H9 (cell line): Measurements from ENCODE around the gene MAGI1. TPM values are rescaled to one million over a fixed set of nuclear protein-coding genes. Genes with fewer than 3 reads are reported as not detected.
A peak's percentile ranks its signal among the peaks of the same experiment; 100 is the strongest.

Source experiments
- DNase-seq: peaks from one replicate; pipeline ENCODE4 v3.0.0-alpha.2; 2017
- H2AFZ ChIP-seq: one replicate; pipeline ENCODE4 v1.6.1; 2013; ENCODE audit warnings: mild to moderate bottlenecking, low read length, control low read depth, moderate library complexity
- H2AK5ac ChIP-seq: 2 replicates; pipeline ENCODE4 v1.6.1; 2013; ENCODE audit warnings: low read length, control low read depth, mixed read lengths; ENCODE audit not compliant: insufficient read length
- H2BK120ac ChIP-seq: one replicate; pipeline ENCODE4 v1.6.1; 2013; ENCODE audit warnings: low read depth, mild to moderate bottlenecking, low read length, control low read depth, inconsistent platforms; ENCODE audit not compliant: poor library complexity, severe bottlenecking
- H2BK12ac ChIP-seq: 2 replicates; pipeline ENCODE4 v1.6.1; 2013; ENCODE audit warnings: low read length, control low read depth, mixed read lengths, low read depth; ENCODE audit not compliant: insufficient read length
- H2BK15ac ChIP-seq: 2 replicates; pipeline ENCODE4 v1.6.1; 2013; ENCODE audit warnings: low read depth, low read length, control low read depth
- H2BK20ac ChIP-seq: one replicate; pipeline ENCODE4 v1.6.1; 2013; ENCODE audit warnings: low read depth, mild to moderate bottlenecking, low read length, control low read depth, inconsistent platforms; ENCODE audit not compliant: poor library complexity, severe bottlenecking
- H2BK5ac ChIP-seq: 2 replicates; pipeline ENCODE4 v1.6.1; 2013; ENCODE audit warnings: low read length, control low read depth, mixed read lengths; ENCODE audit not compliant: insufficient read length
- H3K14ac ChIP-seq: 2 replicates; pipeline ENCODE4 v1.6.1; 2013; ENCODE audit warnings: low read length, control low read depth; ENCODE audit not compliant: insufficient read depth
- H3K18ac ChIP-seq: 2 replicates; pipeline ENCODE4 v1.6.1; 2013; ENCODE audit warnings: low read depth, mild to moderate bottlenecking, mixed read lengths, low read length, control low read depth; ENCODE audit not compliant: insufficient read length
- H3K23ac ChIP-seq: 2 replicates; pipeline ENCODE4 v1.6.1; 2013; ENCODE audit warnings: low read length, control low read depth, mixed read lengths, low read depth; ENCODE audit not compliant: insufficient read length
- H3K23me2 ChIP-seq: 2 replicates; pipeline ENCODE4 v1.6.1; 2013; ENCODE audit warnings: low read depth, mild to moderate bottlenecking, mixed read lengths, low read length, control low read depth; ENCODE audit not compliant: insufficient read length, poor library complexity, severe bottlenecking
- H3K27ac ChIP-seq: 2 replicates; pipeline ENCODE4 v1.5.1; 2013; ENCODE audit warnings: low read length, control low read depth, mixed read lengths, low read depth; ENCODE audit not compliant: insufficient read length
- H3K27me3 ChIP-seq: 2 replicates; pipeline ENCODE4 v1.6.1; 2013; ENCODE audit warnings: low read length, control low read depth, inconsistent platforms; ENCODE audit not compliant: insufficient read depth
- H3K4ac ChIP-seq: 2 replicates; pipeline ENCODE4 v1.6.1; 2013; ENCODE audit warnings: low read depth, mild to moderate bottlenecking, control low read depth, inconsistent platforms, low read length, moderate library complexity
- H3K4me1 ChIP-seq: 2 replicates; pipeline ENCODE4 v1.6.1; 2013; ENCODE audit warnings: low read length, control low read depth, inconsistent platforms; ENCODE audit not compliant: insufficient read depth
- H3K4me2 ChIP-seq: 2 replicates; pipeline ENCODE4 v1.6.1; 2013; ENCODE audit warnings: low read length, control low read depth, mixed read lengths; ENCODE audit not compliant: insufficient read length, insufficient read depth
- H3K56ac ChIP-seq: 2 replicates; pipeline ENCODE4 v1.6.1; 2013; ENCODE audit warnings: low read depth, mild to moderate bottlenecking, mixed read lengths, low read length, control low read depth; ENCODE audit not compliant: insufficient read length
- H3K79me1 ChIP-seq: 2 replicates; pipeline ENCODE4 v1.6.1; 2013; ENCODE audit warnings: low read depth, mild to moderate bottlenecking, moderate library complexity, low read length, control low read depth, inconsistent platforms; ENCODE audit not compliant: insufficient read depth, poor library complexity, severe bottlenecking
- H3K79me2 ChIP-seq: 2 replicates; pipeline ENCODE4 v1.6.1; 2013; ENCODE audit warnings: low read length, control low read depth, inconsistent platforms; ENCODE audit not compliant: insufficient read depth
- H3K9ac ChIP-seq: 2 replicates; pipeline ENCODE4 v1.6.1; 2013; ENCODE audit warnings: low read length, control low read depth, mixed read lengths; ENCODE audit not compliant: insufficient read length; ENCODE audit errors: extremely low read depth
- H3K9me3 ChIP-seq: one replicate; pipeline ENCODE4 v1.6.1; 2013; ENCODE audit warnings: low read depth, low read length, inconsistent platforms; ENCODE audit not compliant: control insufficient read depth
- H3T11ph ChIP-seq: one replicate; pipeline ENCODE4 v1.6.1; 2013; ENCODE audit warnings: mild to moderate bottlenecking, low read length, control low read depth, inconsistent platforms
- H4K20me1 ChIP-seq: one replicate; pipeline ENCODE4 v1.6.1; 2013; ENCODE audit not compliant: control insufficient read depth, insufficient read length, insufficient read depth
- H4K5ac ChIP-seq: 2 replicates; pipeline ENCODE4 v1.6.1; 2013; ENCODE audit warnings: low read depth, mild to moderate bottlenecking, mixed read lengths, low read length, control low read depth; ENCODE audit not compliant: insufficient read length
- H4K8ac ChIP-seq: replicated peaks from 2 replicates; pipeline ENCODE4 v1.6.1; 2013; ENCODE audit warnings: low read length, control low read depth, mixed read lengths, low read depth; ENCODE audit not compliant: insufficient read length
- H4K91ac ChIP-seq: 2 replicates; pipeline ENCODE4 v1.6.1; 2013; ENCODE audit warnings: low read depth, mild to moderate bottlenecking, moderate library complexity, mixed read lengths, low read length, control low read depth; ENCODE audit not compliant: insufficient read length
- H3K27ac Mint-ChIP-seq, 3 experiments: 2 replicates in 2 of 3; 3 replicates in 1 of 3; pipeline ENCODE4 v1.8.0; 2020 to 2021; ENCODE audit warnings: mixed read lengths in 3 of 3, mild to moderate bottlenecking in 1 of 3, moderate library complexity in 1 of 3
- H3K27me3 Mint-ChIP-seq: 2 replicates; pipeline ENCODE4 v1.8.0; 2021; ENCODE audit warnings: low read depth, mild to moderate bottlenecking, moderate library complexity, mixed read lengths
- H3K36me3 Mint-ChIP-seq, 3 experiments: 2 replicates in 2 of 3; 3 replicates in 1 of 3; pipeline ENCODE4 v1.8.0; 2020 to 2021; ENCODE audit warnings: low read depth in 3 of 3, mixed read lengths in 3 of 3; ENCODE audit not compliant: insufficient read depth in 1 of 3
- H3K4me1 Mint-ChIP-seq, 2 experiments: 2 replicates each; pipeline ENCODE4 v1.8.0; 2020; ENCODE audit warnings: mixed read lengths in 2 of 2
- H3K4me3 Mint-ChIP-seq, 2 experiments: 2 replicates in 1 of 2; 3 replicates in 1 of 2; pipeline ENCODE4 v1.8.0; 2020 to 2021; ENCODE audit warnings: mild to moderate bottlenecking in 2 of 2, mixed read lengths in 2 of 2, moderate library complexity in 1 of 2
- H3K9me3 Mint-ChIP-seq, 2 experiments: 2 replicates in 1 of 2; 3 replicates in 1 of 2; pipeline ENCODE4 v1.8.0; 2020; ENCODE audit warnings: mild to moderate bottlenecking in 2 of 2, mixed read lengths in 2 of 2, moderate library complexity in 1 of 2
- CTCF ChIP-seq: fragments of 200-600 bp; sonication (generic); conservative IDR thresholded peaks from 3 replicates; pipeline ENCODE4 v1.8.0; 2021; ENCODE audit warnings: antibody characterized with exemption, mild to moderate bottlenecking
- WGBS: extraction: QIAGEN DNeasy Blood & Tissue Kit; methylation state at CpG from one replicate; pipeline ENCODE4 v1.1.7; 2013; ENCODE audit warnings: missing lambda C conversion rate, low lambda C conversion rate, mixed read lengths; ENCODE audit not compliant: insufficient read length; ENCODE audit errors: extremely low coverage; 5-methylcytosine and 5-hydroxymethylcytosine counted together
- total RNA-seq: library from RNA; stranded (reverse); gene quantifications from 2 replicates; pipeline ENCODE4 v1.2.1, GENCODE V29; 2021

Gene MAGI1
- total RNA-seq, 1 experiment from 2014 or later, result 65.7 TPM

- H3K4me1 Mint-ChIP-seq, result peaks cover 31 to 40% of the 10 kb centered on the region in 2 experiments
- Histone ChIP-seq H3K4me1 (peaks cover 3% of the 10 kb centered on the region; the same call in 1 of the 2 replicates), H4K20me1 (no peaks in the 10 kb centered on the region), H2AK5ac (no peak overlapping the region), H2AFZ (no peak overlapping the region), H3K79me1 (no peaks in the 10 kb centered on the region), H4K5ac (no peak overlapping the region), H3K27me3 (no peaks in the 10 kb centered on the region), H3T11ph (no peak overlapping the region), H3K4ac (no peak overlapping the region), H3K79me2 (no peaks in the 10 kb centered on the region; the same call in 1 of the 2 replicates), H2BK12ac (no peak overlapping the region), H3K9ac (no peak overlapping the region), H3K23me2 (no peaks in the 10 kb centered on the region), H3K23ac (no peak overlapping the region), H4K8ac (no peak overlapping the region), H3K27ac (no peak overlapping the region), H4K91ac (no peak overlapping the region), H2BK15ac (no peak overlapping the region), H3K4me2 (no peak overlapping the region), H3K14ac (no peak overlapping the region), H2BK5ac (no peak overlapping the region), H3K9me3 (no peaks in the 10 kb centered on the region), H3K56ac (no peak overlapping the region), H2BK120ac (no peak overlapping the region), H3K18ac (no peak overlapping the region), H2BK20ac (no peak overlapping the region)
- WGBS, result no CpG with 5 or more reads among the region's 4 CpGs
- no peak for TF ChIP-seq CTCF
- H3K27me3 Mint-ChIP-seq, result no peaks in the 10 kb centered on the region
- no peak for DNase-seq
- H3K27ac Mint-ChIP-seq, result peak overlapping the region in 1 of 3 experiments; percentile 59; a peak in 2 of 7 replicates
- no peak overlapping the region for H3K4me3 Mint-ChIP-seq
- H3K9me3 Mint-ChIP-seq, result no peaks in the 10 kb centered on the region
- H3K36me3 Mint-ChIP-seq, result no peaks in the 10 kb centered on the region
Observed at GRCh38 chr3:65560901-65561300, 477.8 kb downstream of the MAGI1 start.
